ENCODE data around the gene IRF2BP1. TPM values are rescaled to one million over a fixed set of nuclear protein-coding genes. Genes with fewer than 3 reads are reported as not detected.

The IRF2BP1 gene
- total and polyA plus RNA-seq, 2 of the 13 experiments (the other 11 are each of a cell fraction or from before 2014, with no cell fraction given): 4.3 to 14.3 TPM

DNA sequence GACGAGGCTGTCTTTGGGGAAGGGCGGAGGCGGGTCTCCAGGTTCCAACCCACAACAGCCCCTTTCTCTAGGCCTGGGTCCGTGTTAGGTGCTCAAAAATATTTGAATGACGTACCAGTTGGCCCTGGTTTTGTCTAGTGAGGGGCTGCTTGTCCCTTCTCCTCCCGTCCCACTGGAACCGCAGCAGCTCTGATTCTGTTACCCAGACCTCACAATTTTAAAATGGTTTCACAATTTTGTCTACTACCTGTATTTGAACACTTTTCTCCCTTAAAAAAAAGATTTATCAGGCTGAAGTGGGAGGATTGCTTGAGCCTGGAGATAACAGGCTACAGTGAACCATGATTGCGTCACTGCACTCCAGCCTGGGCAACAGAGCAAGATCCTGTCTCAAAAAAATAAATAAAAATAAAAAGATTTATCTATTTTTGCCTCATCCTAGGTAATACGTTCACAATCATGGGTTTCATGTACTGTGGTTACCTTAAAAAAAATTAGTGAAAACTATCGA, 1.3 kb upstream of the IRF2BP1 start (continued):
- no peak for TF ChIP-seq RBM39 (IDR thresholded peaks at IDR 0.05; ENCODE audit: low read depth, low read length, poor library complexity, severe bottlenecking)
- TF ChIP-seq TSC22D2 (CRISPR knock-in tag; IDR thresholded peaks at IDR 0.05; ENCODE audit: borderline replicate concordance): no peak
- TF ChIP-seq HDAC1 (CRISPR knock-in tag; IDR thresholded peaks at IDR 0.05): no peak
- peak; percentile 98 for TF ChIP-seq ZNF121 (CRISPR knock-in tag; IDR thresholded peaks at IDR 0.05)
- 0 out of 2 replicates have a peak, but pooled peaks have one; percentile 3 for TF ChIP-seq KMT2A (CRISPR knock-in tag; IDR thresholded peaks at IDR 0.05)
- no peak for TF ChIP-seq NFKB2 (CRISPR knock-in tag; IDR thresholded peaks at IDR 0.05; ENCODE audit: borderline replicate concordance)

DNA sequence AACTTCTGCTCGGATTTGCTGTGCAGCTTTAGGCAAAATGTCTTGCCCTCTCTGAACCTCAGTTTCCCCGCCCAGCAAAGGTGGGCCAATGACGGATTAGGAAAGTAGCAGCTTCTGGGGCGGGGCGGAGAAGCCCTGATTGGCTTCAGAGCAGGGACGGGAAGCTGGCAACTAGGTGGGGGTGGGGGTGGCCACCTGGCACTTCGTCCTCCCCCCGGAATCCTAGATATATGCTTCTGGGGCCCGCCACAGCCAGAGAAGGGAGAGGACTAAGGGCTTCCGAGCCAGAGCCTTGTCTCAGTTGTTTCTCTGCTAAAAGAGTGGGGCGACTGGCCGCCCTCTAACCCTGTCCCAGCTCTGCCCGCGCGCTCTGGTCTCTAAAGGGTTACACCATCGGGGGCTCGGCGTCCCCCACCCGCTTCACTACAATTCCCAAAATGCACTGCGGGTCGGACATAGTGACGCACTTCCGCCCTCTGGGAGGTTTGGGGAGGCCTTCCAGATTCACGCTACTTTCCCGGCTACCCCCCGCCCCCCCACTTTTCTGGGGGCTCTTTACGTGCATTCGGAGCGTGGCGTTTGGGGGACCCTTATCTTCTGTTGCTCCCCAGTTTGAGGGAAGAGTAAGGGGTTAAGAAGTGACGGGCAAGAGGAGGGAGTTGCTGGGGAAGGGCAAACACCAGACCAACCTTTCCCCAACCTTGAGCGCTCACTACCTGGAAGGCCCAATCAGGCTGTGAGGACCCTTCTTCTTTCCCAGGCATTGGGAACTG, 672 bp upstream of the IRF2BP1 start:
- no peaks in the 10 kb centered on the region for H3K9me3 ChIP-seq (ENCODE audit: low read length)
- peaks cover 30% of the 10 kb centered on the region for H3K4me1 ChIP-seq (ENCODE audit: insufficient read depth, low read length)
- no peaks in the 10 kb centered on the region; a peak in 1 of 5 replicates for H3K36me3 ChIP-seq (replicated peaks in 1 of 2; ENCODE audit: control insufficient read depth in 1 of 2, insufficient read depth in 2 of 2, low read length in 2 of 2)
- peak overlapping the region; percentile 84 for H3K4me2 ChIP-seq (ENCODE audit: low read depth, low read length)
- H4K20me1 ChIP-seq (ENCODE audit: insufficient read depth, low read length): no peaks in the 10 kb centered on the region
- BruUV-seq (replicated peaks): no TSS peak
- DNase-seq (ENCODE audit: low spot score) (peak; percentile 88), ATAC-seq (peak; percentile 46), FAIRE-seq (peak; percentile 82)
- WGBS (ENCODE audit: low lambda C conversion rate): 0% methylated on average over 27 of the region's 32 CpGs
- ChIA-PET POLR2A (interaction anchor here (1.0 to 10.3 kb wide), 6 partner anchors 8 to 117 kb away, joined by 4 to 388 read pairs (median 7); partner anchors contain the start of genes DMPK, FOXA3, MYPOP and SIX5), CTCF (ENCODE audit: low intra/inter-chr PET ratio, low total read pairs) (interaction anchor here (4.5 to 5.3 kb wide), 2 partner anchors 23 to 70 kb away, joined by 50 to 263 read pairs; partner anchors contain the start of genes FOXA3 and SYMPK)
- H3K27me3 ChIP-seq (ENCODE audit: control insufficient read depth in 1 of 2, insufficient read depth in 2 of 2, low read length in 2 of 2): no peaks in the 10 kb centered on the region
- in situ Hi-C loops (cut with HindIII; ENCODE audit: extremely low pct_ligation_motif_present, low pct_unique_long_range_greater_than_20kb) (no loop called here), intact Hi-C loops (cut with micrococcal nuclease; ENCODE audit: unreplicated experiment) (loop anchor here (1.0 kb wide), 1 partner anchor 9 kb away; no protein-coding TSS in a partner anchor)
- H3K79me2 ChIP-seq (ENCODE audit: insufficient read depth, low read length): peaks cover 15% of the 10 kb centered on the region
- H3K4me3 ChIP-seq (replicated peaks in 1 of 3; ENCODE audit: insufficient read depth in 1 of 3, low read depth in 2 of 3, low read length in 3 of 3): peak overlapping the region; percentile 69 to 91 (median 80)
- H2AFZ ChIP-seq (ENCODE audit: low read length): peak overlapping the region; percentile 8
- peak overlapping the region; percentile 82 for H3K9ac ChIP-seq (ENCODE audit: insufficient read depth, low read depth, low read length)
- peak overlapping the region; percentile 78 for H3K27ac ChIP-seq (ENCODE audit: extremely low read length, insufficient read depth, low read length)
- TF ChIP-seq NFIC (IDR thresholded peaks at IDR 0.05; ENCODE audit: low read length) (peak; percentile 28; the same call in 1 of the 2 replicates), ZNF709 (CRISPR knock-in tag; IDR thresholded peaks at IDR 0.05) (peak; percentile 55; the same call in 1 of the 2 replicates), SMAD3 (CRISPR knock-in tag; IDR thresholded peaks at IDR 0.05) (no peak), SALL2 (CRISPR knock-in tag; IDR thresholded peaks at IDR 0.05) (peak; percentile 81), WIZ (CRISPR knock-in tag; IDR thresholded peaks at IDR 0.05) (no peak), ZNF556 (CRISPR knock-in tag; IDR thresholded peaks at IDR 0.05; ENCODE audit: borderline replicate concordance) (peak; percentile 73; the same call in 1 of the 2 replicates), THAP11 (CRISPR knock-in tag; IDR thresholded peaks at IDR 0.05) (peak; percentile 97), RCOR2 (CRISPR knock-in tag; IDR thresholded peaks at IDR 0.05) (peak; percentile 65), NFYB (CRISPR knock-in tag; IDR thresholded peaks at IDR 0.05) (peak; percentile 31; the same call in 1 of the 2 replicates), ZNF75D (CRISPR knock-in tag; IDR thresholded peaks at IDR 0.05; ENCODE audit: borderline replicate concordance) (no peak), PHF20 (CRISPR knock-in tag; IDR thresholded peaks at IDR 0.05) (peak; percentile 28; the same call in 1 of the 2 replicates), MXI1 (IDR thresholded peaks at IDR 0.05; ENCODE audit: borderline replicate concordance, low read depth, low read length) (peak; percentile 39; the same call in 1 of the 3 replicates), HNF4A (CRISPR knock-in tag; IDR thresholded peaks at IDR 0.05) (peak; percentile 13; the same call in 1 of the 2 replicates)
- TF ChIP-seq, protein P1, sequence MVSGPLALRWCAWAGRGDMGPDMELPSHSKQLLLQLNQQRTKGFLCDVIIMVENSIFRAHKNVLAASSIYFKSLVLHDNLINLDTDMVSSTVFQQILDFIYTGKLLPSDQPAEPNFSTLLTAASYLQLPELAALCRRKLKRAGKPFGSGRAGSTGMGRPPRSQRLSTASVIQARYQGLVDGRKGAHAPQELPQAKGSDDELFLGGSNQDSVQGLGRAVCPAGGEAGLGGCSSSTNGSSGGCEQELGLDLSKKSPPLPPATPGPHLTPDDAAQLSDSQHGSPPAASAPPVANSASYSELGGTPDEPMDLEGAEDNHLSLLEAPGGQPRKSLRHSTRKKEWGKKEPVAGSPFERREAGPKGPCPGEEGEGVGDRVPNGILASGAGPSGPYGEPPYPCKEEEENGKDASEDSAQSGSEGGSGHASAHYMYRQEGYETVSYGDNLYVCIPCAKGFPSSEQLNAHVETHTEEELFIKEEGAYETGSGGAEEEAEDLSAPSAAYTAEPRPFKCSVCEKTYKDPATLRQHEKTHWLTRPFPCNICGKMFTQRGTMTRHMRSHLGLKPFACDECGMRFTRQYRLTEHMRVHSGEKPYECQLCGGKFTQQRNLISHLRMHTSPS (CRISPR knock-in tag; IDR thresholded peaks at IDR 0.05; ENCODE audit: low read depth): no peak
- TF ChIP-seq, protein P2, sequence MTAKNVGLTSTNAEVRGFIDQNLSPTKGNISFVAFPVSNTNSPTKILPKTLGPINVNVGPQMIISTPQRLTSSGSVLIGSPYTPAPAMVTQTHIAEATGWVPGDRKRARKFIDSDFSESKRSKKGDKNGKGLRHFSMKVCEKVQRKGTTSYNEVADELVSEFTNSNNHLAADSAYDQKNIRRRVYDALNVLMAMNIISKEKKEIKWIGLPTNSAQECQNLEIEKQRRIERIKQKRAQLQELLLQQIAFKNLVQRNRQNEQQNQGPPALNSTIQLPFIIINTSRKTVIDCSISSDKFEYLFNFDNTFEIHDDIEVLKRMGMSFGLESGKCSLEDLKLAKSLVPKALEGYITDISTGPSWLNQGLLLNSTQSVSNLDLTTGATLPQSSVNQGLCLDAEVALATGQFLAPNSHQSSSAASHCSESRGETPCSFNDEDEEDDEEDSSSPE (CRISPR knock-in tag; IDR thresholded peaks at IDR 0.05): peak; percentile 47; the same call in 1 of the 2 replicates

Measured in HepG2 (cell line).